Left ventricle myocardium inferior (tissue), 1 donor: ENCODE results near the gene ATOH7. TPM values are rescaled to one million over a fixed set of nuclear protein-coding genes. Genes with fewer than 3 reads are reported as not detected.

ENCODE experiments used
- DNase-seq: peaks from one replicate; pipeline ENCODE4 v3.0.0-alpha.2; 2020
- H3K27ac ChIP-seq: fragments of 200-600 bp; replicated peaks from 2 replicates; pipeline ENCODE4 v1.8.0; 2021
- H3K27me3 ChIP-seq: fragments of 200-600 bp; 2 replicates; pipeline ENCODE4 v1.8.0; 2021; ENCODE audit warnings: low read depth
- H3K36me3 ChIP-seq: fragments of 200-600 bp; 2 replicates; pipeline ENCODE4 v1.8.0; 2021
- H3K4me1 ChIP-seq: fragments of 200-600 bp; 2 replicates; pipeline ENCODE4 v1.8.0; 2021
- H3K4me3 ChIP-seq: fragments of 200-600 bp; 2 replicates; pipeline ENCODE4 v1.8.0; 2021; ENCODE audit warnings: mild to moderate bottlenecking, moderate library complexity
- H3K9me3 ChIP-seq: fragments of 200-600 bp; replicated peaks from 2 replicates; pipeline ENCODE4 v1.8.0; 2021
- intact Hi-C: fragments of 100-400 bp; cut with micrococcal nuclease; formaldehyde crosslinking; loops from one replicate; pipeline ENCODE4 v1.11.0; 2022
- total RNA-seq: library from RNA; stranded (reverse); fragmentation: NEBNext Ultra II Directional; extraction: Animal tissue kit (Norgen Biotek cat#: 25700); gene quantifications from one replicate; pipeline ENCODE4 v1.2.1, GENCODE V29; 2021
- TF ChIP-seq, protein P1 (sequence below): fragments of 200-600 bp; IDR thresholded peaks from 2 replicates; pipeline ENCODE4 v1.8.0; 2021; ENCODE audit warnings: antibody characterized with exemption, mild to moderate bottlenecking, borderline replicate concordance
- donor health status: DM: no; HTN: yes; CAD: no; lungs with severe emphysema.

The ATOH7 gene
- total RNA-seq, 1 donor from 2014 or later: not detected

DNA sequence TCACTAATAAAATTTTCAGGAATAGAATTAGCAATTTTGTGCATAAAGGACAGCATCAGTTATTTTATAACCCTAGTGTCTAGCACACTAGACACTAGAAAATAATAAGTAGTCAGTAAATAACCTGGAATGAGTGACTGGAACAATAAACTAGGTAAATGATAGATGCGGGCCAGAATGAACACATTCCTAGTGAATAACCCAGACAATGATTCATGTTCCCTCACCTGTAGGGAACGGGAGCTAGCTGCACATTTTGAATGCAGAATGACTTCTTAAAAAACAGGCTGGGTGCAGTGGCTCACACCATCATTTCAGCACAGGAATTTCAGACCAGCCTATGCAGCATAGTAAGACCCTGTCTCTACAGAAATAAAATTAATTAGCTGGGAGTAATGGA, 3.2 kb upstream of the ATOH7 start:
- TF ChIP-seq, protein P1, sequence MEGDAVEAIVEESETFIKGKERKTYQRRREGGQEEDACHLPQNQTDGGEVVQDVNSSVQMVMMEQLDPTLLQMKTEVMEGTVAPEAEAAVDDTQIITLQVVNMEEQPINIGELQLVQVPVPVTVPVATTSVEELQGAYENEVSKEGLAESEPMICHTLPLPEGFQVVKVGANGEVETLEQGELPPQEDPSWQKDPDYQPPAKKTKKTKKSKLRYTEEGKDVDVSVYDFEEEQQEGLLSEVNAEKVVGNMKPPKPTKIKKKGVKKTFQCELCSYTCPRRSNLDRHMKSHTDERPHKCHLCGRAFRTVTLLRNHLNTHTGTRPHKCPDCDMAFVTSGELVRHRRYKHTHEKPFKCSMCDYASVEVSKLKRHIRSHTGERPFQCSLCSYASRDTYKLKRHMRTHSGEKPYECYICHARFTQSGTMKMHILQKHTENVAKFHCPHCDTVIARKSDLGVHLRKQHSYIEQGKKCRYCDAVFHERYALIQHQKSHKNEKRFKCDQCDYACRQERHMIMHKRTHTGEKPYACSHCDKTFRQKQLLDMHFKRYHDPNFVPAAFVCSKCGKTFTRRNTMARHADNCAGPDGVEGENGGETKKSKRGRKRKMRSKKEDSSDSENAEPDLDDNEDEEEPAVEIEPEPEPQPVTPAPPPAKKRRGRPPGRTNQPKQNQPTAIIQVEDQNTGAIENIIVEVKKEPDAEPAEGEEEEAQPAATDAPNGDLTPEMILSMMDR: no peak
- DNase-seq: no peak
- Histone ChIP-seq H3K36me3 (no peaks in the 10 kb centered on the region), H3K4me3 (no peak overlapping the region), H3K9me3 (no peaks in the 10 kb centered on the region), H3K27ac (no peak overlapping the region), H3K27me3 (no peaks in the 10 kb centered on the region), H3K4me1 (peaks cover 8% of the 10 kb centered on the region)
- intact Hi-C loops: no loop called here

DNA sequence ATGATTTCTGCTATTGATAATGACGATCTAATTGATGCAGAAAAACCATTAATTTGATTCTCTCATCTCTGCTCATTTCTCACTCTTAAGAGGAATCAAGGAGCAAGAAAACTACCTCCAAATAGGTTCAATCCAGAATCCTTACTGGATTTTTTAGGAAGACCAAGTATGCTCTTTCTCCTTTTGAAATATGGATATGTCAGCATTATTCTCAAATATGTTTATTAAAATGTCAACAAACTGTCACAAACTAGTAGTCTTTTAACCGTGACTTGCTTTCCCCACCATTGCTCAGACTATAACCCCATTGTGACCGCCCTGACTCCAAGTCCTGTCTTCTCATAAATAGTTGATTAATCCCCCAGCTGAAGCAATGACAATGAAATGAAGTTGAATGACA, 1.1 kb upstream of the ATOH7 start:
- intact Hi-C loops: no loop called here
- DNase-seq: no peak
- Histone ChIP-seq H3K36me3 (no peaks in the 10 kb centered on the region), H3K27ac (no peak overlapping the region), H3K4me1 (peaks cover 8% of the 10 kb centered on the region), H3K9me3 (no peaks in the 10 kb centered on the region), H3K27me3 (no peaks in the 10 kb centered on the region), H3K4me3 (no peak overlapping the region)
- TF ChIP-seq, protein P1: no peak

DNA sequence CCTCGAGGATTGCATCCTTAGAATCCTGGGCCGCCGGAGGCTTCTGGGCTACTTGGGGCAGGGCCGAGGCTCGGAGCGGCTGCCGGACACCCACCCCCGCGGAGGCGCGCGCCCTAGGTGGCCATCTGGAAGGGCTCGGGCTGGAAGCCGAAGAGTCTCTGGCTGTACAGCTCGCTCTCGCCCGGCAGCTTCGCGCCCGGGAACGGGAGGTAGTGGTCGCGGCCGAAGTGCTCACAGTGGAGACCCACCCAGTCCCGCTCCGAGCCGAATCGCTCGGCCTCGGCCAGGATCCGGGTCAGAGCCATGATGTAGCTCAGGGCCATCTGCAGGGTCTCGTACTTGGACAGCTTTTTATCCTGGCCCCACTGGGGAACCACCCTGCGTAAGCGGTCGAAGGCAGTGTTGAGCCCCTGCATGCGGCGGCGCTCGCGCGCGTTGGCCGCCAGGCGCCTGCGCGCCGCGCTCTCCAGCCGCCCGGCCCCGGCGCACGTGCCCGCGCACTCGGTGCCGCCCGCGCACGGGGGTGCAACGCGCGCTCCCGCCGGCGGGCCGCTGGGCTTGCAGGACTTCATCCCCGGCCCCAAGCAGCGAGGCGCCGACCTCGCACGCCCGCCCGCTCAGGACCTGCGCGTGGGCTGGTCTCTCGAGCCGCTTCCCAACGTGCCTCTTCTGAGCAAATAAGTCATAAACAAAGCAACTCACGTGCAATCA, 652 bp downstream of the ATOH7 start:
- Histone ChIP-seq H3K36me3 (no peaks in the 10 kb centered on the region), H3K4me1 (peaks cover 8% of the 10 kb centered on the region), H3K4me3 (peak overlapping the region; percentile 75), H3K9me3 (no peaks in the 10 kb centered on the region), H3K27ac (peak overlapping the region; percentile 76), H3K27me3 (peaks cover 8% of the 10 kb centered on the region)
- TF ChIP-seq, protein P1: peak; percentile 37
- DNase-seq: peak; percentile 63
- intact Hi-C loops: no loop called here

DNA sequence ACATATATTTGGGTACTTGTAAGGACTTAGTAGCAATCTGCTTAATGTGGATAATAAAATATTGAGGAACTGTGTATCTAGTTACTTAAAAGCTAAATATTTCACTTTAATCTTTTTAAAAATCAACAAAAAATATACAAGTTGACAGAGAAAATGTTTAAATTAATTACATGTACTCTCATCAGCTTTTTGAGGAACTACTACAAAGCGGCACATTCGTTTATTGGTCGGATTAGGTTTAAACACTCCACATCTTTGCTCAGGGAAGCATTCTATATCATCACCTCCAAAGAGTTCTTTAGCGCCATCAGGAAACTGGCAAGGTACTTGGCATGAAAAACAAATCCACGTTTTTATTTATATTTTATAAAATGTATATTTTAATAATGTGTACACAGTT, 1.6 kb downstream of the ATOH7 start:
- intact Hi-C loops: no loop called here
- Histone ChIP-seq H3K27me3 (peaks cover 8% of the 10 kb centered on the region), H3K4me3 (peak overlapping the region; percentile 75), H3K27ac (no peak overlapping the region), H3K4me1 (peaks cover 8% of the 10 kb centered on the region), H3K36me3 (no peaks in the 10 kb centered on the region), H3K9me3 (no peaks in the 10 kb centered on the region)
- DNase-seq: no peak
- TF ChIP-seq, protein P1: no peak

DNA sequence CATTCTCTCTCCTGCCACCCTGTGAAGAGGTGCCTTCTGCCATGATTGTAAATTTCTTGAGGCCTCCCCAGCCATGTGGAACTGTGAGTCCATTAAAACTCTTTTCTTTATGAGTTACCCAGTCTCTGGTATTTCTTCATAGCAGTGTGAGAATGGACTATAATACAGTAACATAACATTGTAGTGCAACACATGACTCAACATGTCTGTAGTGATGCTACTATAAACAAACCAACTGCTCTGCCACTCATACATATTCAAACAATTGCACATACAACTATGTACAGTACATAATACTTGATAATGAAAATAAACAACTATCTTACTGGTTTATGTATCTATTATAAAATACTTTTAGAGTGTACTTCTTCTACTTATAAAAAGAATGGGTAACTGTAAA, 7.1 kb downstream of the ATOH7 start:
- Histone ChIP-seq H3K4me1 (no peaks in the 10 kb centered on the region), H3K27me3 (peaks cover 8% of the 10 kb centered on the region), H3K4me3 (no peak overlapping the region), H3K9me3 (no peaks in the 10 kb centered on the region), H3K27ac (no peak overlapping the region), H3K36me3 (no peaks in the 10 kb centered on the region)
- TF ChIP-seq, protein P1: no peak
- DNase-seq: no peak
- intact Hi-C loops: no loop called here
